RWPE1 (cell line): ENCODE results near the gene XCL2.

Experiments used
- CTCF ChIA-PET: fragments of 350-600 bp; sonication (Branson Sonifier 250); formaldehyde crosslinking; extraction: SDS; loops from one replicate; lab custom pipeline; 2021; lab: Yijun Ruan, JAX
- POLR2A ChIA-PET: fragments of 400-600 bp; formaldehyde crosslinking; extraction: SDS; loops from one replicate; lab custom pipeline; 2020; ENCODE audit warnings: antibody characterized with exemption; ENCODE audit not compliant: low non-redundant PET; lab: Yijun Ruan, JAX
- DNase-seq: peaks from one replicate; pipeline ENCODE4 v3.0.0; 2012; ENCODE audit warnings: low spot score
- H3K27ac ChIP-seq: fragments of 450-650 bp; 2 replicates; pipeline ENCODE4 v1.5.1; 2017
- TF ChIP-seq, protein P1 (sequence below): fragments of 450-650 bp; conservative IDR thresholded peaks from 2 replicates; pipeline ENCODE4 v1.5.1; 2017; ENCODE audit warnings: low read depth, mild to moderate bottlenecking

Gene XCL2

DNA sequence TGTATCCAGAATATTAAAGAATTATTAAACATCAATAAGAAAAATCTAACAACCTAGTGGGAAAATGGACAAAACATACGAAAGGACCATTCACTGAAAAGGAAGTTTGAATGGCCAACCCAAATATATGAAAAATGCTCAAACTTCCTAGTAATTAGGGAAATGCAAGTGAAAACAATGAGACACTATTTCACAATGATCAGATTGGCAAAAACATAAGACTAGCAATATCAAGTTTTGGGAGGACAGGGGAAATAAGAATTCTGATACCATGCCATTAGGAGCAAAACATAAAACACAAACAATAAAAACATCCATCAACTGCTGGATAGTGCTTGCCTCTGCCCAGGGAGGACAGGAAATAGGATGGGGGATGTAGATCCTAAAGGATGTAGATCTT lies 14.3 kb downstream of the XCL2 start:
- H3K27ac ChIP-seq, result no peak overlapping the region
- TF ChIP-seq, protein P1, sequence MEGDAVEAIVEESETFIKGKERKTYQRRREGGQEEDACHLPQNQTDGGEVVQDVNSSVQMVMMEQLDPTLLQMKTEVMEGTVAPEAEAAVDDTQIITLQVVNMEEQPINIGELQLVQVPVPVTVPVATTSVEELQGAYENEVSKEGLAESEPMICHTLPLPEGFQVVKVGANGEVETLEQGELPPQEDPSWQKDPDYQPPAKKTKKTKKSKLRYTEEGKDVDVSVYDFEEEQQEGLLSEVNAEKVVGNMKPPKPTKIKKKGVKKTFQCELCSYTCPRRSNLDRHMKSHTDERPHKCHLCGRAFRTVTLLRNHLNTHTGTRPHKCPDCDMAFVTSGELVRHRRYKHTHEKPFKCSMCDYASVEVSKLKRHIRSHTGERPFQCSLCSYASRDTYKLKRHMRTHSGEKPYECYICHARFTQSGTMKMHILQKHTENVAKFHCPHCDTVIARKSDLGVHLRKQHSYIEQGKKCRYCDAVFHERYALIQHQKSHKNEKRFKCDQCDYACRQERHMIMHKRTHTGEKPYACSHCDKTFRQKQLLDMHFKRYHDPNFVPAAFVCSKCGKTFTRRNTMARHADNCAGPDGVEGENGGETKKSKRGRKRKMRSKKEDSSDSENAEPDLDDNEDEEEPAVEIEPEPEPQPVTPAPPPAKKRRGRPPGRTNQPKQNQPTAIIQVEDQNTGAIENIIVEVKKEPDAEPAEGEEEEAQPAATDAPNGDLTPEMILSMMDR, result no peak
- DNase-seq, result no peak
- POLR2A ChIA-PET, result no interaction called here
- CTCF ChIA-PET, result interaction anchor here (0.7 kb wide), 1 partner anchor 208 kb away, joined by 5 read pairs; no protein-coding TSS in a partner anchor

DNA sequence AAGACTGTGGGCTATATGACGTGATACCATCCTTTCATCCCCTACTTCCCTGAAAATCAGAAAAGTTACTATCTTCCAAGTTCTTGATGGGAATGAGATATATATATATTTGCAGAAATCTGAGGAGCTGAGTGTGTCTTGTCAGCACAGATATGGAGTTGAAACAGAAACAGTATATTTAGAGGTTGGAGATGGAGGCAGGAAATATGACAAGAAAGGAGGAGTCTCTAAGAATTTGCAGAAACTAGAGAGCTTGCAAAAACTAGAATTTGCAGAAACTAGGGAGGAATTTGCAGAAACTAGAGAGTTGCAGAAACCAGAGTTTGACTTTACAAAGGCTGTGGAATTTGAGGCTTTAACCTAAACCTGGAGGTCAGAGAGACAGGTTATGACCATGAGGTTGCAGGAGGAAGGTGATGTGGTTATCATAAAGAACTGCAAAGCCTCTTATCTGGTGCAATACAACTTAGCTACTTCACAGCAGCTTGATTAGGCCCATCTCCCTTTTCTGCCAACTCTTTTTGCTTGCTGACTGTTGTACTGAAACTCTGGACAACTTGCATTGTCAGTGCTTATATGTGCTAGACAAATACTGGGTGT lies 22.3 kb downstream of the XCL2 start:
- ChIA-PET CTCF (no interaction called here), POLR2A (no interaction called here)
- TF ChIP-seq, protein P1, result no peak
- H3K27ac ChIP-seq, result no peak overlapping the region
- no peak for DNase-seq

DNA sequence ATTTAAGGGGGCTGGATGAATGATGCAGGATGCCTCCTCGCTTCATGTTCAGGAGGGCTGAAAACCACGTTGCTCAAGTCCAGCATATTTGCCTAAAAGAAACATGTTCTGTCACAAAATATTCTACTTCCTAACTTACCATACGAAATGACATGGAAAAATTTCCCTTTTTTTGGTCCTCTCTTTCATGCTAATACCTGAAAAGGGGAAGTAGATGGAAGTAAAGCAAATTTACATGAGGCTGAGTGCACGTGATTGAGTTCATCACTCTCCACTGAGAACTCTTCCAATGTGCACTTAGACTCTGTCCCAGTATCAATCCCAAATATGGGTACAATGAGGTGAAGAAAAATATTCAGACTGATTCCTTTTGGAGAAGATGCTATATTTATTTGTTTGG lies 23.0 kb downstream of the XCL2 start:
- ChIA-PET CTCF (no interaction called here), POLR2A (no interaction called here)
- H3K27ac ChIP-seq, result no peak overlapping the region
- TF ChIP-seq, protein P1, result no peak
- DNase-seq, result no peak

DNA sequence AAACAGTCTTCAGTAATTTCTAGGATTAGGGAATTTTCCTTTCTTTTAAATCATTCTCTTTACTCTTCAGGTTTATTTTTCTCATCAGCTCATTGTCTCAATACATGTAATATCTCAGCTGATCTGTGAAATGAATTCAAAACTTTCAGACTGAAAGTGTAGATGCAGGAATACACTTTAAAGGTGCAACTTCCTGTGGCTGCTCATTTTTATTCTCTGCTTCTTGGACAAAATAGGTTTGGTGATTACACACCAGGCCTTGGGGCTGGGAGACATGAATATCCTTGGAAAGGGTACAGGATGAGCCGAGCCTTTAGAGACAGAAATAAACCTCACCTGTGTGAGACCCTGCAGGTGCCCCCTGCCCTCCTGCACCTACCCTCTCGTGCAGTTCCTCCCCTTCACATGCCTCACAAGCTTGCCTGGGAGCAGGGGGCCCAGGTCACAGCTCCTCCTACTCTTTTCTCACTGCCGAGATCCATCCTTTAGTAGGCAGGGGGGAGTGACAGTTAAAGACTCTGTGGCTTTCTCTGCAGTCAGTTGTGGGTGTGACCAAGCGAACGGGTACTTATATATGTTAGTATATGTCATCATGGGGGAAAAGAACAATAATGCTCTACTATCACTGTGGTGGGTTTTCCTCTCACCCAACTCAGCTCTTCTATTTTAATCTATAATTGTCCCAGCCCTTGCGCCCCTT lies 23.6 kb downstream of the XCL2 start:
- DNase-seq, result no peak
- TF ChIP-seq, protein P1, result no peak
- CTCF ChIA-PET, result interaction anchor here (0.6 kb wide), 1 partner anchor 274 kb away, joined by 3 read pairs; no protein-coding TSS in a partner anchor
- no peak overlapping the region for H3K27ac ChIP-seq
- POLR2A ChIA-PET, result no interaction called here

DNA sequence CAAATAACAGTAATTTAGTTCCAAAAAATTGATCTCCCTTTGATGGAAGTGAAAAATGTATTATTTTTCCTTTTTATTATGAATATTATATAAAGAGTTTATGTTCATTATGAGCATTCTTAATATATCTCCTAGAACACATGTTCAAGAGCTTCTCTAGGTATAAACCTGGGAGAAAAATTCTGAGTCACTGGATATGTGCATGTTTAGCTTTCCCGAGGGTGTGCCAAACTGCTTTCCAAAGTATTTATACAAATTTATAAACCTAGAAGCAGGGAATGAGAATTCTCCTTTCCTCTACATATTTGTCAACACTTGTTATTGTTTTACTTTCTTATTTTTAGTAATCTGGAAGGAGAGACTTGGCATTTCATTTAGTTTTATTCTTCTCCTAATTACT lies 25.0 kb downstream of the XCL2 start:
- H3K27ac ChIP-seq, result no peak overlapping the region
- TF ChIP-seq, protein P1, result no peak
- CTCF ChIA-PET, result interaction anchor here (1.0 kb wide), 1 partner anchor 176 kb away, joined by 3 read pairs; no protein-coding TSS in a partner anchor
- DNase-seq, result no peak
- POLR2A ChIA-PET, result no interaction called here

DNA sequence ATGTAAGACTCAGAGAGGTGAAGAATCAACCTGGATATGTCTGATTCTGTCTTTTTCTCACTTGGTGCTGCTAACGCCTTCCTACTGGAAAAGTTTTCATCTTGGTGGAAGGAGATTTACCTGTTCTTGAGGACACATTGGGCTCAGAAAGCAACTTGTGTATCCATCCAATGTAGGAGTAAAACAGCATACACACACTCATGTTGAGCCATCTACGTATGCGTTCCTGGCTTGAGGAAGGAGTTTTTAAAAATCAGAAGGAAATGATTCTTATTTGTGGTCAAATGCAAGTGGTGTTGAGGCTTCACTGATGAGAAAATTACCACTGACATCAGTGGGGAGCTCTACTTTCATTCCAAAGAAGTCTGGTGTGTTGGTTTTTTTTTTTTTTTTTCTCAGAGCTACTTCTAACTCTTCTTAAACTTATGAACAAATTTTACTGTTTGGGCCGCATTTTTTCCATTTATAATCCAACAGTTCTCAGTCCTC lies 25.6 kb downstream of the XCL2 start:
- H3K27ac ChIP-seq, result no peak overlapping the region
- DNase-seq, result no peak
- TF ChIP-seq, protein P1, result no peak
- ChIA-PET CTCF (interaction anchor here (0.7 to 1.0 kb wide), 2 partner anchors 37 to 175 kb away, joined by 3 to 4 read pairs; no protein-coding TSS in a partner anchor), POLR2A (no interaction called here)
